ENCODE measurements around the gene MARCHF3.
A peak's percentile ranks its signal among the peaks of the same experiment; 100 is the strongest.
"Not testable (repeated sequence)": the region's sequence is repeated elsewhere in the genome, so short reads cannot be mapped to it uniquely, and the experiment has no call there.

The MARCHF3 gene

DNA sequence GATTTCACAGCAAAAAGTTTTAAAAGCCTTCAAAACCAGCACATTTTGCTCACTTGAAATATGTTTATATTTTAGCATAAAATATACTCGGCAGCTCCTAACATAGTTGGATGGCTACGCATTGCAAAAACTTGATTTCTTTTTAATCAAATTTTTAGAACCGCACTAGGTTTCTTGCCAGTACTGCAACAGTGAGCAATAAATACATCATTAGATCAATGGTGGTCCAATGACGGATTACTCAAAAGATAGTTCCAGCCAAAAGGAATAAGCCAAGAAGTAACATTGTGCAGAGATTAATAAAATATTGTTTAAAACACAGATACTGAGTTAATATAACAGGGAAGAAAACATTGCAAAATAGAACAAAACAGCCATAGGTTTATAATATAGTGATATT lies 5.5 kb downstream of the MARCHF3 start:
- no peak for FAIRE-seq
- no peak for DNase-seq (ENCODE audit: insufficient read length)
- TF ChIP-seq POLR2AphosphoS5 (IDR thresholded peaks at IDR 0.05; ENCODE audit: low read depth, low read length) = no peak

DNA sequence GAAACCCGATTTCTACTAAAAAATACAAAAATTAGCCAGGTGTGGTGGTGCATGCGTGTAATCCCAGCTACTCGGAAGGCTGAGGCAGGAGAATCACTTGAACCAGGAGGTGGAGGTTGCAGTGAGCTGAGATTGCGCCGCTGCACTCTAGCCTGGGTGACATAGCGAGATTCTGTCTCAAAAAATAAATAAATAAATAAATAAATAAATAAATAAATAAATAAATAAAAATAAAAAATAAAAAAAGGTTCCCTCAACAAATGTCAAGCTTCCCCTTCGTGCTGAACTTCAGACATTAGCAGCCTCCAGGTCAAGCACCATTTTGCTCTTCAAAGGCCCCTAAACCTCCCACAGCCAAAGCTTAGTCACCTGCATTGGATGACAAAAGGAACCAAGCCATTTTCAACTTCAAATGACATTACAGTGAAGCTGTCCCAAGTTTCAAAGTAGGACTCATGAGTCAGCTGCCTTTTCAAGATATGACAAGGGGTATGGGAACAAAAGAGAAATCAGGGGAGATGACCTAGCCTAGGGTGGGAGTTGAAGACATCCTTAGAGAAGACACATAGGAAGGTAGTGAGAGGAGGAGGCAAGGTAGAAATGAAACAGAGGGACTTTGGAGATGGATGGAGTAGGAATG lies 6.7 kb downstream of the MARCHF3 start:
- DNase-seq (ENCODE audit: insufficient read length); FAIRE-seq: not testable (repeated sequence)

- FAIRE-seq (peak; percentile 14), DNase-seq (ENCODE audit: insufficient read length) (no peak)
- TF ChIP-seq TAF1 (IDR thresholded peaks at IDR 0.05; ENCODE audit: borderline replicate concordance, low read depth, low read length) = no peak
- TF ChIP-seq POLR2A (IDR thresholded peaks at IDR 0.05; ENCODE audit: low read depth, low read length) = no peak
- TF ChIP-seq POLR2AphosphoS5 (IDR thresholded peaks at IDR 0.05; ENCODE audit: low read depth, low read length) = no peak
Measured at GRCh38 chr5:127022846-127023245, 7.5 kb downstream of the MARCHF3 start.

DNA sequence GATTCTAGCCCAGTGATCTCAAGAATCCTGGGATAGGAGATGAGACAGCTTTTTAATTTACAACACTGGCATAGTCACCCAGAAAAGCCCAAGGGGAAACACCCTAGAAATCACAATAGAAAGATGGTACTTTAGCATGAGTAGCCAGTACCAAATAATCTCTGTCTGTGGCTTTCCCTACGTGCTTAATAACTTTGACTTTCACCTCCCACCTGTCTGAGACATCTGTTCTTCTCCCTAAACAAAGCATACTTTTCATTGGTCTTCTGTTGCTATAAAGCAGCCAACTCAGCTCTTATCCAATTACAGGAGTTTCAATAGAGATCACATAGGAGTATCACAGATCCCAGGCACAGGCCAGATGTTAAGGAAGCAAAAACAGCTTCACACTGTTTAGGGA lies 10.4 kb downstream of the MARCHF3 start:
- FAIRE-seq (no peak), DNase-seq (ENCODE audit: insufficient read length) (no peak)
- no peak for TF ChIP-seq TAF1 (IDR thresholded peaks at IDR 0.05; ENCODE audit: borderline replicate concordance, low read depth, low read length)
- no peak for TF ChIP-seq POLR2AphosphoS5 (IDR thresholded peaks at IDR 0.05; ENCODE audit: low read depth, low read length)
- TF ChIP-seq POLR2A (IDR thresholded peaks at IDR 0.05; ENCODE audit: low read depth, low read length) = no peak

DNA sequence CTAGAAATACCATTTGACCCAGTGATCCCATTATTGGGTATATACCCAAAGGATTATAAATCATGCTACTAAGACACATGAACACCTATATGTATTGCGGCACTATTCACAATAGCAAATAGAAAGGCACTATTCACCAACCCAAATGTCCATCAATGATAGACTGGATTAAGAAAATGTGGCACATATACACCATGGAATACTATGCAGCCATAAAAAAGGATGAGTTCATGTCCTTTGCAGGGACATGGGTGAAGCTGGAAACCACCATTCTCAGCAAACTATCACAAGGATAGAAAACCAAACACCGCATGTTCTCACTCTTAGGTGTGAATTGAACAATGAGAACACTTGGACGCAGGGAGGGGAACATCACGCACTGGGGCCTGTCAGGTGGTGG lies 13.6 kb downstream of the MARCHF3 start:
- not testable (repeated sequence) for DNase-seq (ENCODE audit: insufficient read length); FAIRE-seq

GRCh38 chr5:127015716-127016115 lies 14.6 kb downstream of the MARCHF3 start:
- no peak for FAIRE-seq
- no peak for TF ChIP-seq TAF1 (IDR thresholded peaks at IDR 0.05; ENCODE audit: borderline replicate concordance, low read depth, low read length)
- TF ChIP-seq POLR2A (IDR thresholded peaks at IDR 0.05; ENCODE audit: low read depth, low read length) = no peak
- no peak for TF ChIP-seq POLR2AphosphoS5 (IDR thresholded peaks at IDR 0.05; ENCODE audit: low read depth, low read length)
- no peak for DNase-seq (ENCODE audit: insufficient read length)

GRCh38 chr5:127014573-127014972 lies 15.8 kb downstream of the MARCHF3 start:
- peak; percentile 89 for FAIRE-seq
- DNase-seq (ENCODE audit: insufficient read length) = no peak
- no peak for TF ChIP-seq POLR2AphosphoS5 (IDR thresholded peaks at IDR 0.05; ENCODE audit: low read depth, low read length)
- no peak for TF ChIP-seq TAF1 (IDR thresholded peaks at IDR 0.05; ENCODE audit: borderline replicate concordance, low read depth, low read length)
- no peak for TF ChIP-seq POLR2A (IDR thresholded peaks at IDR 0.05; ENCODE audit: low read depth, low read length)

GRCh38 chr5:127013407-127013806 lies 17.0 kb downstream of the MARCHF3 start:
- TF ChIP-seq POLR2A (IDR thresholded peaks at IDR 0.05; ENCODE audit: low read depth, low read length) = no peak
- no peak for TF ChIP-seq POLR2AphosphoS5 (IDR thresholded peaks at IDR 0.05; ENCODE audit: low read depth, low read length)
- TF ChIP-seq TAF1 (IDR thresholded peaks at IDR 0.05; ENCODE audit: borderline replicate concordance, low read depth, low read length) = no peak
- FAIRE-seq (no peak), DNase-seq (ENCODE audit: insufficient read length) (no peak)

GRCh38 chr5:127012916-127013315 lies 17.4 kb downstream of the MARCHF3 start:
- FAIRE-seq (no peak), DNase-seq (ENCODE audit: insufficient read length) (no peak)
- no peak for TF ChIP-seq TAF1 (IDR thresholded peaks at IDR 0.05; ENCODE audit: borderline replicate concordance, low read depth, low read length)
- no peak for TF ChIP-seq POLR2A (IDR thresholded peaks at IDR 0.05; ENCODE audit: low read depth, low read length)
- no peak for TF ChIP-seq POLR2AphosphoS5 (IDR thresholded peaks at IDR 0.05; ENCODE audit: low read depth, low read length)

DNA sequence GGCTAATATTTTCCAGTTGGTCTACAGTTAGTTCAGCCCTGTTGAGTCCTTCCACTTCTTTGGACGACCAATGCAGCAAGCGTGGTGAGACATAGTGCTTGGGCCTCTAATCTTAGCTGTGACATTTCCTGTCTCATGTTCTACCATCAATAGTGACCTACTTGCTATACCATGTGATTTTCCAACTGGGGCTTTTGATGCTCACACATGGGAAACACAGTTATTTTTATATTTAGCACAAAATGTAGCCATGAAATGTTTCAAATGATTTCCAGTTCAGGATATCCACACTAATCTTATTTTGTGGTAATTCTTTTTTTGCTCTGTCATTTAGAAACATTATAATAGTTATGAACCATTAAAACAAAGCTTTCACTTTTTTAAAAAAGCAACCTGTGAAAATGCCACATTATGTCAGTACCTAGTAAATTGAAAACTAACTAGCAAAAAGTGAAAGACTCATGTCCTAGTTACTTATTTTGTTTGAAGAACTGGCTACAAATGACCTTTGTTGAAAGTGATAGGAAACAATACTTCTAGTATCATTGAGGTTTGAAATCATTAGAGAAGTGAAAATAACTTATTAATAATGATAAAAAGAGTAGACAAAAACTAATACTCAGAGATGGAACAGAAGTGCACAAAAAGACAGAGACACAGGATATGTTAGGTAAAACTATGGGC lies 18.3 kb downstream of the MARCHF3 start:
- no peak for DNase-seq (ENCODE audit: insufficient read length)
- no peak for FAIRE-seq

GRCh38 chr5:127011153-127011552 lies 19.2 kb downstream of the MARCHF3 start:
- DNase-seq (ENCODE audit: insufficient read length) = no peak
- no peak for TF ChIP-seq POLR2A (IDR thresholded peaks at IDR 0.05; ENCODE audit: low read depth, low read length)
- TF ChIP-seq POLR2AphosphoS5 (IDR thresholded peaks at IDR 0.05; ENCODE audit: low read depth, low read length) = no peak
- no peak for TF ChIP-seq TAF1 (IDR thresholded peaks at IDR 0.05; ENCODE audit: borderline replicate concordance, low read depth, low read length)
- no peak for FAIRE-seq

More for the DNA sequence above, 18.3 kb downstream of the MARCHF3 start:
- TF ChIP-seq POLR2A (IDR thresholded peaks at IDR 0.05; ENCODE audit: low read depth, low read length) (no peak), TAF1 (IDR thresholded peaks at IDR 0.05; ENCODE audit: borderline replicate concordance, low read depth, low read length) (no peak), POLR2AphosphoS5 (IDR thresholded peaks at IDR 0.05; ENCODE audit: low read depth, low read length) (no peak)

DNA sequence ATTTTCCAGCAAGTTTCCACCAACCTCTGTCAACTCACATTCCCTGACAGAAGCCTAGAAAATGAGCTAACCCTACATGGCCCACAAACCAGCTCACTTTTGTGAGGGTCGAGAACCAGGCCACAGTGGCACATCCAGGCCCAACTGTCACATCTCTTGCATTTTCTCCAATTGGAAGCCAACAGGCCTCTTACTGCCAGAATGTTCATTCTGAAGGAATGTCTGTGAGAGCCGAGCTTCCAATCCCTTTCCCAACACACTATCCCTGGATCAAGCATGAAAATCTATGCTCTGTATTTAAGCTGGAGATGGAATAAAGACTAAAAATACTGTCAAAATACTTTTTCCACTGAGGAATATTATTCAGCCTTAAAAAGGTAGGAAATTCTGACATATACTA lies 20.0 kb downstream of the MARCHF3 start:
- TF ChIP-seq TAF1 (IDR thresholded peaks at IDR 0.05; ENCODE audit: borderline replicate concordance, low read depth, low read length) (no peak), POLR2A (IDR thresholded peaks at IDR 0.05; ENCODE audit: low read depth, low read length) (no peak), POLR2AphosphoS5 (IDR thresholded peaks at IDR 0.05; ENCODE audit: low read depth, low read length) (no peak)
- FAIRE-seq = no peak
- no peak for DNase-seq (ENCODE audit: insufficient read length)

- no peak for FAIRE-seq
- no peak for DNase-seq (ENCODE audit: insufficient read length)
- TF ChIP-seq POLR2AphosphoS5 (IDR thresholded peaks at IDR 0.05; ENCODE audit: low read depth, low read length) = no peak
- TF ChIP-seq POLR2A (IDR thresholded peaks at IDR 0.05; ENCODE audit: low read depth, low read length) = no peak
- no peak for TF ChIP-seq TAF1 (IDR thresholded peaks at IDR 0.05; ENCODE audit: borderline replicate concordance, low read depth, low read length)
Measured at GRCh38 chr5:127009784-127010183, 20.6 kb downstream of the MARCHF3 start.

All from GM12892 (cell line).